Femur (tissue), 1 donor: ENCODE results near the gene TACC2.

Experiments used
- DNase-seq: peaks from one replicate; pipeline ENCODE4 v3.0.0-alpha.2; 2017

The TACC2 gene

GRCh38 chr10:122302315-122302714 lies 313.4 kb downstream of the TACC2 start:
- DNase-seq, result no peak

- no peak for DNase-seq
Measured at GRCh38 chr10:122303271-122304053, 314.5 kb downstream of the TACC2 start.
